T1000 (cell line): ENCODE measurements around the gene LSG1.

ENCODE experiments used
- DNase-seq: peaks from one replicate; lab custom pipeline; 2025; ENCODE audit warnings: mixed read lengths; lab: John Stamatoyannopoulos, UW

The LSG1 gene

GRCh38 chr3:194671900-194672808 is at the start of gene LSG1:
TSS of gene LSG1 (minus strand) at chr3:194672191. CDS start at chr3:194672162, 29 bp downstream.
- peak; percentile 69 for DNase-seq

- no peak for DNase-seq
Observed at GRCh38 chr3:194720048-194720447, 48.1 kb upstream of the LSG1 start.

GRCh38 chr3:194718079-194718478 is 46.1 kb upstream of the LSG1 start:
- DNase-seq = no peak

GRCh38 chr3:194715022-194715800 is 43.2 kb upstream of the LSG1 start:
- no peak for DNase-seq

- DNase-seq = no peak
Observed at GRCh38 chr3:194714564-194714963, 42.6 kb upstream of the LSG1 start.

GRCh38 chr3:194714137-194714455 is 42.1 kb upstream of the LSG1 start:
- DNase-seq = no peak

- DNase-seq = no peak
Observed at GRCh38 chr3:194713299-194714136, 41.5 kb upstream of the LSG1 start.

GRCh38 chr3:194711913-194712312 is 39.9 kb upstream of the LSG1 start:
- peak; percentile 9 for DNase-seq

GRCh38 chr3:194711286-194711685 is 39.3 kb upstream of the LSG1 start:
- no peak for DNase-seq

- no peak for DNase-seq
Observed at GRCh38 chr3:194707147-194707540, 35.2 kb upstream of the LSG1 start.

GRCh38 chr3:194705761-194706160 is 33.8 kb upstream of the LSG1 start:
- DNase-seq = no peak

- DNase-seq = no peak
Observed at GRCh38 chr3:194705227-194705626, 33.2 kb upstream of the LSG1 start.

GRCh38 chr3:194702545-194702944 is 30.6 kb upstream of the LSG1 start:
- DNase-seq = no peak

- no peak for DNase-seq
Observed at GRCh38 chr3:194696702-194697101, 24.7 kb upstream of the LSG1 start.

GRCh38 chr3:194691481-194692283 is 19.7 kb upstream of the LSG1 start:
- DNase-seq = no peak

- no peak for DNase-seq
Observed at GRCh38 chr3:194690501-194691372, 18.7 kb upstream of the LSG1 start.

- no peak for DNase-seq
Observed at GRCh38 chr3:194689493-194689944, 17.5 kb upstream of the LSG1 start.

- DNase-seq = no peak
Observed at GRCh38 chr3:194688946-194689345, 17.0 kb upstream of the LSG1 start.

- DNase-seq = no peak
Observed at GRCh38 chr3:194688200-194688740, 16.3 kb upstream of the LSG1 start.

GRCh38 chr3:194687638-194688199 is 15.7 kb upstream of the LSG1 start:
- DNase-seq = peak; percentile 15
